ENCODE results near the gene GALR1. TPM values are rescaled to one million over a fixed set of nuclear protein-coding genes. Genes with fewer than 3 reads are reported as not detected.

The GALR1 gene
- total and polyA plus RNA-seq, 12 donors, result under 0.01 to 0.13 (median 0.02) TPM; not detected in 7

- H3K27ac ChIP-seq, result no peak overlapping the region
- intact Hi-C loops (cut with DNase I), result no loop called here
- H3K4me3 ChIP-seq, result no peak overlapping the region
- peaks cover 6 to 64% (median 43%) of the 10 kb centered on the region in 7 donors for H3K27me3 ChIP-seq
- no peaks in the 10 kb centered on the region for H3K9me3 ChIP-seq
- TF ChIP-seq CTCF (IDR thresholded peaks at IDR 0.05), result no peak
- DNase-seq, result no peak
- peaks cover 0 to 12% (median 5%) of the 10 kb centered on the region in 9 donors for H3K4me1 ChIP-seq
- WGBS, 2 donors, result 52 to 58% methylated on average over 6 of the region's 6 CpGs
- H3K36me3 ChIP-seq, result no peaks in the 10 kb centered on the region
- ATAC-seq, result no peak
Observed at GRCh38 chr18:77255426-77256105, 5.9 kb downstream of the GALR1 start.

DNA sequence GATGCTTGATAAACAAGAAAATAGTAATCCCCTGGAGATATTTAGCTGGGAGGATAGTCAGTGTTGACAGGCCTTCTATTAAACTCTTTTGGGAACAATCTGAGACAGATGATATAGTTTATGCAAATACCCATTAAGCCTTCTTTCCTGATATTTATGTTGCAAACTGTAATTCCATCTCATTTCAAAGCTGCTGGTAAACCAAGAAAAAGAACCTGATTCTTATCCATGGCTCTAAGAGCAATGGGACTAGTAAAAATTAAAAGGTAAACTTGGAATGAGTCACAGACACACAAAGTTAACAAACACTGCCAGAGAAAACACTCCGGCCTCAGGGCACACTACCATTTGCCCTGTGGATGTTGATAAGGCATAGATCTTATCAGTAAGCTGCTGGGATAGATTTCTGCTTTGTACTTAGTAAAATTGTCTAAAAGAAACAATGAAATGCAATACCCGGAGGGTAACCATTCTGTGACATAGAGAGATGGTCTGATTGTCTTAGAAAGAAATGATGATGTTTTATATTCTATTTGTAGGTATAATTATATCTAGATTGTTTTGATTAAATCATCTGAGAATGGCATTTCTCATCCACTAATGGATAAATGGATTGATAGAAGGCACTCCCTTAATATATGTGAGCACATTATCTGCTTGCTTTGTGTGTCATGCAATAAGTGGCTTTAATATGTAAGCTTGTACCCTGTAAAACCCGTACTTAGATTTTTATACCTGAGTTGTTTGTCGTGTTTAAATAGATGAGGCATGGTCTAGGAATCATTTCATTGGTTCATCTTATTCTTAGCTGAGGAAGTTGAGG is 13.2 kb downstream of the GALR1 start:
- DNase-seq (no peak), ATAC-seq (no peak)
- TF ChIP-seq CTCF (IDR thresholded peaks at IDR 0.05), result no peak
- 70 to 71% methylated on average over 4 of the region's 4 CpGs for WGBS, 2 donors
- H3K27me3 ChIP-seq, result peaks cover 0 to 18% (median 4%) of the 10 kb centered on the region in 7 donors
- peaks cover 0 to 17% (median 0%) of the 10 kb centered on the region in 11 donors for H3K9me3 ChIP-seq
- no peaks in the 10 kb centered on the region for H3K4me1 ChIP-seq
- H3K27ac ChIP-seq, result no peak overlapping the region
- no peak overlapping the region for H3K4me3 ChIP-seq
- intact Hi-C loops (cut with DNase I), result no loop called here
- H3K36me3 ChIP-seq, result no peaks in the 10 kb centered on the region

- Histone ChIP-seq H3K27ac (no peak overlapping the region), H3K27me3 (peaks cover 0 to 18% (median 4%) of the 10 kb centered on the region in 7 donors), H3K9me3 (peaks cover 0 to 17% (median 0%) of the 10 kb centered on the region in 11 donors), H3K4me3 (no peak overlapping the region), H3K4me1 (no peaks in the 10 kb centered on the region), H3K36me3 (no peaks in the 10 kb centered on the region)
- no peak for ATAC-seq
- WGBS, 2 donors, result 79 to 87% methylated on average over 3 of the region's 3 CpGs
- TF ChIP-seq CTCF (IDR thresholded peaks at IDR 0.05), result no peak
- no peak for DNase-seq
- intact Hi-C loops (cut with DNase I), result no loop called here
Observed at GRCh38 chr18:77263466-77263763, 13.8 kb downstream of the GALR1 start.

- Histone ChIP-seq H3K27me3 (peaks cover 0 to 24% (median 9%) of the 10 kb centered on the region in 7 donors), H3K36me3 (no peaks in the 10 kb centered on the region), H3K9me3 (peaks cover 0 to 17% (median 0%) of the 10 kb centered on the region in 11 donors), H3K4me1 (no peaks in the 10 kb centered on the region), H3K27ac (no peak overlapping the region), H3K4me3 (no peak overlapping the region)
- intact Hi-C loops (cut with DNase I), result no loop called here
- TF ChIP-seq CTCF (IDR thresholded peaks at IDR 0.05), result no peak
- WGBS, 2 donors, result 82 to 83% methylated on average over 6 of the region's 6 CpGs
- DNase-seq, result no peak
- ATAC-seq, result no peak
Observed at GRCh38 chr18:77267969-77268368, 18.3 kb downstream of the GALR1 start.

Data from heart right ventricle (tissue), 16 donors.